WI38 (cell line): Measurements from ENCODE around the gene ACD.

ENCODE experiments used
- H3K4me3 ChIP-seq: 2 replicates; pipeline ENCODE4 v1.5.1; 2011; ENCODE audit warnings: low read depth, mild to moderate bottlenecking, control low read depth, low read length
- TF ChIP-seq, protein P1 (sequence below): IDR thresholded peaks from 2 replicates; pipeline ENCODE4 v1.5.1; 2012; ENCODE audit warnings: low read depth, mild to moderate bottlenecking, control low read depth, low read length

Gene ACD

DNA sequence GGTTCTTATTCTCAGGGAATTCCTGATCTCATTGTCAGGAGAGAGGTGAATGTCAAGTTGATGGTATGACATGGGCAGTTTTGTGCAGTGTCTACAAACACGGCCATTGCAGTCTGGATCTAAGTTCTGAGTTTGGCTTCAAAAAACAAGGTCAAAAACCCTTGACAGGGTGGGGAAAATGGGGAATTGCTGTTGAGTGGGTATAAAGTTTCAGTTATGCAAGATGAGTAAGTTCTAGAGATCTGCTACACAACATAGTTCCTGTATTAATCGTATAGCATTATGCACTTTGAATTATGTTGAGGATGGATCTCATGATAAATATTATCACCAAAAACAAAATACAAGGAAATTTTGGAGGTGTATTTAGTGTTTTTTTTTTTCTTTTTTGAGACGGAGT lies 51.7 kb downstream of the ACD start:
- H3K4me3 ChIP-seq, result no peak overlapping the region
- TF ChIP-seq, protein P1, sequence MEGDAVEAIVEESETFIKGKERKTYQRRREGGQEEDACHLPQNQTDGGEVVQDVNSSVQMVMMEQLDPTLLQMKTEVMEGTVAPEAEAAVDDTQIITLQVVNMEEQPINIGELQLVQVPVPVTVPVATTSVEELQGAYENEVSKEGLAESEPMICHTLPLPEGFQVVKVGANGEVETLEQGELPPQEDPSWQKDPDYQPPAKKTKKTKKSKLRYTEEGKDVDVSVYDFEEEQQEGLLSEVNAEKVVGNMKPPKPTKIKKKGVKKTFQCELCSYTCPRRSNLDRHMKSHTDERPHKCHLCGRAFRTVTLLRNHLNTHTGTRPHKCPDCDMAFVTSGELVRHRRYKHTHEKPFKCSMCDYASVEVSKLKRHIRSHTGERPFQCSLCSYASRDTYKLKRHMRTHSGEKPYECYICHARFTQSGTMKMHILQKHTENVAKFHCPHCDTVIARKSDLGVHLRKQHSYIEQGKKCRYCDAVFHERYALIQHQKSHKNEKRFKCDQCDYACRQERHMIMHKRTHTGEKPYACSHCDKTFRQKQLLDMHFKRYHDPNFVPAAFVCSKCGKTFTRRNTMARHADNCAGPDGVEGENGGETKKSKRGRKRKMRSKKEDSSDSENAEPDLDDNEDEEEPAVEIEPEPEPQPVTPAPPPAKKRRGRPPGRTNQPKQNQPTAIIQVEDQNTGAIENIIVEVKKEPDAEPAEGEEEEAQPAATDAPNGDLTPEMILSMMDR, result no peak
